ENCODE data around the gene PCSK5. TPM values are rescaled to one million over a fixed set of nuclear protein-coding genes. Genes with fewer than 3 reads are reported as not detected.
A peak's percentile ranks its signal among the peaks of the same experiment; 100 is the strongest.

PCSK5 gene
- total and polyA plus RNA-seq, 7 experiments from 2014 or later, result 5.2 to 35.0 (median 19.1) TPM

GRCh38 chr9:76216161-76216649, 325.7 kb downstream of the PCSK5 start:
- ChIA-PET POLR2A (no interaction called here), CTCF (no interaction called here)
- Histone ChIP-seq H3K4me3 (ENCODE audit: low read length) (no peak overlapping the region), H3K9me3 (ENCODE audit: control insufficient read depth in 2 of 3, low read length in 3 of 3) (no peaks in the 10 kb centered on the region), H3K27me3 (ENCODE audit: control insufficient read depth in 2 of 2, insufficient read depth in 2 of 2, low read length in 2 of 2) (no peaks in the 10 kb centered on the region), H3K36me3 (ENCODE audit: control insufficient read depth in 2 of 3, insufficient read depth in 3 of 3, low read length in 3 of 3) (no peaks in the 10 kb centered on the region), H3K4me1 (ENCODE audit: control insufficient read depth in 2 of 2, insufficient read depth in 2 of 2, low read length in 2 of 2) (no peaks in the 10 kb centered on the region), H3K27ac (ENCODE audit: low read depth, low read length) (no peak overlapping the region)
- H3K36me3 Mint-ChIP-seq, result no peaks in the 10 kb centered on the region
- ATAC-seq (peak; percentile 56), DNase-seq (no peak)
- peaks cover 0 to 3% (median 0%) of the 10 kb centered on the region in 7 donors for H3K4me1 Mint-ChIP-seq
- H3K27ac Mint-ChIP-seq, result no peak overlapping the region
- H3K9me3 Mint-ChIP-seq, result peaks cover 0 to 5% (median 0%) of the 10 kb centered on the region in 11 donors
- intact Hi-C loops (cut with micrococcal nuclease), result no loop called here
- peaks cover 0 to 12% (median 2%) of the 10 kb centered on the region in 5 donors for H3K27me3 Mint-ChIP-seq
- no peak overlapping the region for H3K4me3 Mint-ChIP-seq

GRCh38 chr9:76218117-76218885, 327.8 kb downstream of the PCSK5 start:
- H3K36me3 ChIP-seq (ENCODE audit: control insufficient read depth in 2 of 3, insufficient read depth in 3 of 3, low read length in 3 of 3), result no peaks in the 10 kb centered on the region
- H3K4me1 Mint-ChIP-seq, result peaks cover 0 to 3% (median 0%) of the 10 kb centered on the region in 7 donors
- ChIA-PET POLR2A (interaction anchor here (0.8 kb wide), 1 partner anchor 18 kb away, joined by 3 read pairs; no protein-coding TSS in a partner anchor), CTCF (no interaction called here)
- no peak overlapping the region for H3K4me3 Mint-ChIP-seq
- H3K4me3 ChIP-seq (ENCODE audit: low read length), result no peak overlapping the region
- H3K27ac ChIP-seq (ENCODE audit: low read depth, low read length), result no peak overlapping the region
- no peaks in the 10 kb centered on the region for H3K4me1 ChIP-seq (ENCODE audit: control insufficient read depth in 2 of 2, insufficient read depth in 2 of 2, low read length in 2 of 2)
- H3K27me3 ChIP-seq (ENCODE audit: control insufficient read depth in 2 of 2, insufficient read depth in 2 of 2, low read length in 2 of 2), result no peaks in the 10 kb centered on the region
- no peak for ATAC-seq
- peaks cover 0 to 5% (median 0%) of the 10 kb centered on the region in 11 donors for H3K9me3 Mint-ChIP-seq
- no peak for DNase-seq
- intact Hi-C loops (cut with micrococcal nuclease), result no loop called here
- H3K27me3 Mint-ChIP-seq, result peaks cover 0 to 12% (median 4%) of the 10 kb centered on the region in 5 donors
- no peaks in the 10 kb centered on the region for H3K36me3 Mint-ChIP-seq
- H3K9me3 ChIP-seq (ENCODE audit: control insufficient read depth in 2 of 3, low read length in 3 of 3), result no peaks in the 10 kb centered on the region
- H3K27ac Mint-ChIP-seq, result no peak overlapping the region

GRCh38 chr9:76218886-76219445, 328.5 kb downstream of the PCSK5 start:
- CTCF ChIA-PET, result interaction anchor here (0.6 kb wide), 1 partner anchor 1102 kb away, joined by 4 read pairs; no protein-coding TSS in a partner anchor
- Histone ChIP-seq H3K27me3 (ENCODE audit: control insufficient read depth in 2 of 2, insufficient read depth in 2 of 2, low read length in 2 of 2) (no peaks in the 10 kb centered on the region), H3K4me3 (ENCODE audit: low read length) (no peak overlapping the region), H3K9me3 (ENCODE audit: control insufficient read depth in 2 of 3, low read length in 3 of 3) (no peaks in the 10 kb centered on the region), H3K4me1 (ENCODE audit: control insufficient read depth in 2 of 2, insufficient read depth in 2 of 2, low read length in 2 of 2) (no peaks in the 10 kb centered on the region), H3K36me3 (ENCODE audit: control insufficient read depth in 2 of 3, insufficient read depth in 3 of 3, low read length in 3 of 3) (no peaks in the 10 kb centered on the region), H3K27ac (ENCODE audit: low read depth, low read length) (no peak overlapping the region)
- Mint-ChIP-seq H3K4me1 (peaks cover 0 to 3% (median 0%) of the 10 kb centered on the region in 7 donors), H3K4me3 (no peak overlapping the region), H3K27ac (no peak overlapping the region), H3K27me3 (peaks cover 0 to 6% (median 0%) of the 10 kb centered on the region in 5 donors), H3K36me3 (no peaks in the 10 kb centered on the region), H3K9me3 (peaks cover 0 to 2% (median 0%) of the 10 kb centered on the region in 11 donors)
- no peak for ATAC-seq
- no peak for DNase-seq
- POLR2A ChIA-PET, result interaction anchor here (0.8 kb wide), 1 partner anchor 19 kb away, joined by 3 read pairs; no protein-coding TSS in a partner anchor
- intact Hi-C loops (cut with micrococcal nuclease), result no loop called here

GRCh38 chr9:76219560-76220151, 329.2 kb downstream of the PCSK5 start:
- Histone ChIP-seq H3K4me1 (ENCODE audit: control insufficient read depth in 2 of 2, insufficient read depth in 2 of 2, low read length in 2 of 2) (no peaks in the 10 kb centered on the region), H3K9me3 (ENCODE audit: control insufficient read depth in 2 of 3, low read length in 3 of 3) (no peaks in the 10 kb centered on the region), H3K36me3 (ENCODE audit: control insufficient read depth in 2 of 3, insufficient read depth in 3 of 3, low read length in 3 of 3) (no peaks in the 10 kb centered on the region), H3K4me3 (ENCODE audit: low read length) (no peak overlapping the region), H3K27me3 (ENCODE audit: control insufficient read depth in 2 of 2, insufficient read depth in 2 of 2, low read length in 2 of 2) (no peaks in the 10 kb centered on the region), H3K27ac (ENCODE audit: low read depth, low read length) (no peak overlapping the region)
- no peak for DNase-seq
- peaks cover 0 to 2% (median 0%) of the 10 kb centered on the region in 11 donors for H3K9me3 Mint-ChIP-seq
- intact Hi-C loops (cut with micrococcal nuclease), result no loop called here
- H3K27ac Mint-ChIP-seq, result no peak overlapping the region
- H3K4me3 Mint-ChIP-seq, result no peak overlapping the region
- ATAC-seq, result no peak
- CTCF ChIA-PET, result interaction anchor here (0.6 kb wide), 1 partner anchor 1103 kb away, joined by 4 read pairs; no protein-coding TSS in a partner anchor
- POLR2A ChIA-PET, result interaction anchor here (0.8 kb wide), 1 partner anchor 20 kb away, joined by 3 read pairs; no protein-coding TSS in a partner anchor
- peaks cover 0 to 3% (median 0%) of the 10 kb centered on the region in 7 donors for H3K4me1 Mint-ChIP-seq
- H3K27me3 Mint-ChIP-seq, result peaks cover 0 to 6% (median 0%) of the 10 kb centered on the region in 5 donors
- H3K36me3 Mint-ChIP-seq, result no peaks in the 10 kb centered on the region

- ChIA-PET POLR2A (no interaction called here), CTCF (interaction anchor here (0.6 kb wide), 1 partner anchor 376 kb away, joined by 5 read pairs; no protein-coding TSS in a partner anchor)
- H3K4me1 Mint-ChIP-seq, result peaks cover 0 to 1% (median 0%) of the 10 kb centered on the region in 7 donors
Measured at GRCh38 chr9:76221423-76221822, 330.9 kb downstream of the PCSK5 start.

GRCh38 chr9:76223749-76224340, 333.4 kb downstream of the PCSK5 start:
- ATAC-seq (no peak), DNase-seq (no peak)
- peaks cover 0 to 2% (median 0%) of the 10 kb centered on the region in 5 donors for H3K27me3 Mint-ChIP-seq
- H3K4me1 Mint-ChIP-seq, result peaks cover 0 to 1% (median 0%) of the 10 kb centered on the region in 7 donors
- Histone ChIP-seq H3K4me3 (ENCODE audit: low read length) (no peak overlapping the region), H3K4me1 (ENCODE audit: control insufficient read depth in 2 of 2, insufficient read depth in 2 of 2, low read length in 2 of 2) (no peaks in the 10 kb centered on the region), H3K36me3 (ENCODE audit: control insufficient read depth in 2 of 3, insufficient read depth in 3 of 3, low read length in 3 of 3) (no peaks in the 10 kb centered on the region), H3K27me3 (ENCODE audit: control insufficient read depth in 2 of 2, insufficient read depth in 2 of 2, low read length in 2 of 2) (no peaks in the 10 kb centered on the region), H3K27ac (ENCODE audit: low read depth, low read length) (no peak overlapping the region), H3K9me3 (ENCODE audit: control insufficient read depth in 2 of 3, low read length in 3 of 3) (no peaks in the 10 kb centered on the region)
- intact Hi-C loops (cut with micrococcal nuclease), result no loop called here
- peaks cover 0 to 3% (median 0%) of the 10 kb centered on the region in 11 donors for H3K9me3 Mint-ChIP-seq
- POLR2A ChIA-PET, result no interaction called here
- H3K4me3 Mint-ChIP-seq, result no peak overlapping the region
- CTCF ChIA-PET, result no interaction called here
- H3K27ac Mint-ChIP-seq, result no peak overlapping the region
- H3K36me3 Mint-ChIP-seq, result no peaks in the 10 kb centered on the region

More at GRCh38 chr9:76221423-76221822, 330.9 kb downstream of the PCSK5 start:
- no peaks in the 10 kb centered on the region for H3K4me1 ChIP-seq (ENCODE audit: control insufficient read depth in 2 of 2, insufficient read depth in 2 of 2, low read length in 2 of 2)
- intact Hi-C loops (cut with micrococcal nuclease), result no loop called here
- peaks cover 0 to 2% (median 0%) of the 10 kb centered on the region in 11 donors for H3K9me3 Mint-ChIP-seq
- H3K27me3 Mint-ChIP-seq, result peaks cover 0 to 6% (median 0%) of the 10 kb centered on the region in 5 donors
- no peak overlapping the region for H3K27ac ChIP-seq (ENCODE audit: low read depth, low read length)
- DNase-seq (no peak), ATAC-seq (no peak)
- H3K36me3 ChIP-seq (ENCODE audit: control insufficient read depth in 2 of 3, insufficient read depth in 3 of 3, low read length in 3 of 3), result no peaks in the 10 kb centered on the region
- H3K4me3 Mint-ChIP-seq, result no peak overlapping the region
- no peak overlapping the region for H3K27ac Mint-ChIP-seq
- no peaks in the 10 kb centered on the region for H3K36me3 Mint-ChIP-seq
- H3K9me3 ChIP-seq (ENCODE audit: control insufficient read depth in 2 of 3, low read length in 3 of 3), result no peaks in the 10 kb centered on the region
- H3K27me3 ChIP-seq (ENCODE audit: control insufficient read depth in 2 of 2, insufficient read depth in 2 of 2, low read length in 2 of 2), result no peaks in the 10 kb centered on the region
- no peak overlapping the region for H3K4me3 ChIP-seq (ENCODE audit: low read length)

Measured in naive thymus-derived CD4-positive, alpha-beta T cell (primary cell).